HG03095 (cell line): Measurements from ENCODE around the gene MTIF3.
"Not testable (repeated sequence)": the region's sequence is repeated elsewhere in the genome, so short reads cannot be mapped to it uniquely, and the experiment has no call there.

Experiments
- ATAC-seq: cut with Tn5 transposase; IDR thresholded peaks from one replicate; pipeline ENCODE4 v1.9.1; 2021; ENCODE audit warnings: moderate library complexity; ENCODE audit not compliant: unreplicated experiment

The MTIF3 gene

DNA sequence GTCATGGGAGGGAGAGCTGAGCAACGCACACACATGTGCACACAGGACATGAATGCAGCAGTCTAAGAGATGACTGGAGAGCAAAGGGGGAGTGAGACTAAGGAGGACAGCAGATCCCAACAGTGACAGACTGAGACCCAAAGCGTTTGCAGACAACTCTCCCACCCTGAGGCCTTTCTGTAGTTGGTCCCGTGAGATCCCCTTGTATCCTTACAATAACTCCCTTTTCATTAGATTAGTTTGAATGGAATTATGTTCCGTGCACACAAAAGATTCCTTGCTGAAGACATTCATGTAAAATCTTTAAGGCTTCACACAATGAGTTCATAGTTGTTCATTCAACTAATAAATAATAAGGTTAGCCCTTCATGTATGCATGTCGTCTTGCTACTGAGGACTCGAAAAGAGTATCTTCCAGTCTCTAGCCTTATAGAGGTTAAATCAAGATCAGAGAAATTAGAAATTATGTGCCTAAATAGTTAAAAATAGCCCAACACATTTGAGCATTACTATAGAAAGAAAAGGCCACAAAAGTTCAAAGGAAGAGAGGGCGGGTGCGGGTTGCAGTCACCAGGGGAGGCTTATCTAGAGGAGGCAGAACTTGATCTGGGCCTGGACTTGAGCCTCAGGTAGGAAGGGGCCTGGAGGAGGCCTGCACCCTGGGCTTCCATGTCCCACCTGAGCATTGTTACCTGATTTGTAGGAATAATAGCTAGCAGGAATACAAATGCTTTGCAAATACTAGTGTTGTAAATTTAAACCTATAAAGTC lies 29.1 kb downstream of the MTIF3 start:
- ATAC-seq = no peak

GRCh38 chr13:27419328-27419727 lies 31.0 kb downstream of the MTIF3 start:
- no peak for ATAC-seq

DNA sequence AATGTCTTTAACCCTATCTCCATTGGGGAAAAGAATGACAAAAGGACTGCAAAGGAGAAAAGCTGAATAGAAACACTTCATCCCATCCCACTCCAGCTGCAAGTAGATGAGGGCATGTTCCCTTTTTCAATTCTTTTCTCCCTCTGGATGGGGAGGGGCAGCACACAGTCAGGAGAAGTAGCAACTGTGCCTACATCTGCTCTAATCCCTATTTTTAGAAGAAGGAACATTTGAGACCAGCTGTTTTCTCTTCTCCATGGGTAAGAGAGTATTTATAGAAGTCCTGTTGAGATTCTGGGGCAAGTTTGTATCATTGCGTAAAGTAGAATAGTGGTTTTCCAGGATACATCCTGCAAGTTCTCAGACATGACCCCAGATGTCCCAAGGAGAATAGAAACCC lies 35.2 kb downstream of the MTIF3 start:
- ATAC-seq = no peak

GRCh38 chr13:27411341-27411740 lies 39.0 kb downstream of the MTIF3 start:
- ATAC-seq = no peak

GRCh38 chr13:27409013-27409412 lies 41.4 kb downstream of the MTIF3 start:
- no peak for ATAC-seq

- ATAC-seq = no peak
These were observed 42.3 kb downstream of the MTIF3 start for GRCh38 chr13:27408074-27408473.

- ATAC-seq = no peak
These were observed 44.0 kb downstream of the MTIF3 start for GRCh38 chr13:27406178-27406939.

DNA sequence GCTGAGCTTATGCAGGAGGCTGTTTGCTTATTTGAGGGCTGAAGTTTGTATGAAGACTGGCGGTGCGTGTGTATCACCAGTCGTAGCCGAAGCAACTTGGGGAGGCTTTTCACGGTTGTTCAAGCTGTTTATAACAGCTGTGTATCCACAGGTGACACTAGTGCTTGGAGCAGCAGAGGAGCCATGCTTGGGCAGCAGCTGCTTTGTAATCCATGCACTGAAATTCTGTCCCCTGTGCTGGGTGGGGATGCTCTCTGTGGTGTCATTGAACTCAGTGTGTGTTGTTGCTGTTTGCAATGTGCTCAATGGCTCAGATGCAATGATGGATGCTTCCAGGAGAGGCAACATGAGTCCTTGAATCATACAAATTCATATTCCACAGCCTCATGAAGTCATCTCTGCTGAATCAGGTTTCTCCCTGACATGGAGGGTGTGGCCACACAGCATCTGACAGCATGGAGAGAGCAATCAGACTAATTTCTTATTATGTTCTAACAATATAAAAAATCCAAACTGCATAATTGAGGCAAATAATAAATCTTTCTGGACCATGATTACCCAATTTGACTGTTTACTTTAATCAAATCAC lies 44.7 kb downstream of the MTIF3 start:
- ATAC-seq = no peak

DNA sequence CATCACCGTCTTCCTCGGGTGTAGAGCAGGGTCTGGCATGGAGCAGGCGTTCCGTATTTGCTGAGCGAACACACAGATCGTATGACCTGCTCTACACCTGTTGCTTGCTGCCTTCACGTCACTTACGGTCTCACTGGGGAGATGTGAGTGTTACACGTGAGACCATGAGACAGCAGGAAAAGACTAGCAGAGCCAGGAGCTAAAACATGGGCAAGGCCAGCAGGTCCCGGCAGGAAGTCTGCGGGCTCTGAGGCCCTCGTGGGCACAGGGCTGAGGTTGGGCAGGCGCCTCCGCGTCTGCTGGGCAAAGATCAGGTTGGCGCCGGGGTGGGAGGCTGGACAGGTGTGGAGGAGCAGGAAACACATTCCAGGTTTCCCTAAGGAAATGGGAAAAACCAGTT lies 45.7 kb downstream of the MTIF3 start:
- ATAC-seq = no peak

DNA sequence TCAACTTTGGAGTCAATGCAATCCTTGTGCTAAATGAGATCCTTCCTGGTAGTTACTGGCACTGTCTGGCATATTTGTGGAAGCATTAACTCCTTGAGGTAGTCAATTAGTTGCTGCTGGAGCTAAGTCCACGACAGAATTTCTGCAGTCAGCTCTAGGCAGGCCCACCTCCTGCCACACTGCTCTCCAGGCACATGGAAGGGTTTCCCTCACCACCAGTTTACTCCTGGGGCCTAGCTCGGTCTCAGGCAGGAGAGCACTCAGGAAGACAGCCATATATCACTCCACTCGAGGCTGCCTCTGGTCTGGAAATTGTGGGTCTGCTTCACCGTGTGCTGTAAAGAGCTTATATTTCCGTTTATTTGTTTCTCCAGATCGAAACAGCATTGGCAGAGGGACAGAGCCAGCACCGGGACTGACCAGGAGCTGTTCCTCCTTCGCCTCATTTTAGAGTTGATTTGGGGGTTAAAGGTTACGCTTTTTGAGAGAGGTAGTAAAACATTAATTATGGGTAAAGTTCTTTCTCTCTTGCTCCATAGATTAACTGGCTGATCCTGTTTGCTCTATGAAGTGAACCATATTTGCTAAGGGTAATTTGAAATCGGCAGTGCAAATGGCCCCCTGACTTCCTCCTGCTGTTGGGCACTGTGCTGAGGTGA lies 46.5 kb downstream of the MTIF3 start:
- no peak for ATAC-seq

- no peak for ATAC-seq
These were observed 47.1 kb downstream of the MTIF3 start for GRCh38 chr13:27403203-27403678.

DNA sequence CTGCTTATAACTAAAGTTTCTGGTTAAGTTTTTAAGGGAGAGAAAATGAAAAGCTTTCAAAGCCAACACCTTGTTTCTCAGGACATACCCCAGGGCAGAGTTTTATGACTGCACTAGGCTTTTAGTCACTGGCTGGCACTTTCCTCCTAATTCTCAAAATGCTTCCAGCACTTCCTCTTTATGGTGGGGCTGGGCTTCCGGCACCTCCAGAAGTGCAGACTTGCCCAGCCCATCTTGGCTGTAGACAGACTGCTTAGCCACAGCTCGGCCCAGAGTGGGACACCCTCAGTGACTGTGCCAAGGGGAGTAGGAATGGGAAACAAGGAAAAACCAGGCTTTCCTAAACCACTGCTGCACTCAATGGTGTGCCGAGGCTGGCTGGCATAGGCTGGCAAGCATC lies 49.2 kb downstream of the MTIF3 start:
- no peak for ATAC-seq

GRCh38 chr13:27400405-27400804 lies 50.0 kb downstream of the MTIF3 start:
- not testable (repeated sequence) for ATAC-seq

GRCh38 chr13:27398360-27398759 lies 52.0 kb downstream of the MTIF3 start:
- no peak for ATAC-seq

GRCh38 chr13:27396252-27396846 lies 54.0 kb downstream of the MTIF3 start:
- ATAC-seq = no peak

GRCh38 chr13:27395007-27395510 lies 55.3 kb downstream of the MTIF3 start:
- no peak for ATAC-seq

GRCh38 chr13:27393101-27393500 lies 57.3 kb downstream of the MTIF3 start:
- no peak for ATAC-seq

DNA sequence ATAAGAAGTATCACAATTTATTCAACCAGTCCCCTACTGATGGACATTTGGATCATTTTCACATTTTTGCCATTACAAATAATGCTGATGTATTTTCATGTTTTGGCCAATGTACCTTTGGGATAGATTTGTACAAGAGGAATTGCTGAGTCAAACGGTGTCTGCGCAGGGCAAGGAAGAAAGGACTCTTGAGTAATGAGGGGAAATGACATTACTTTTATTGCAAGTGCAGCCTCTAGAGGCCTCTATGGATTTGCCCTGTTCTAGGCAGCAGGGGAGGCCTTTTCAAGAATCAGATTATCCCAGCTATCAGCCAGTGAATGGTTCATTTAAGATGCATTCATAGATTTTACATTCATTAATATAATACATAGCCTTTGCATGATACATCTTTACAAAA lies 58.9 kb downstream of the MTIF3 start:
- ATAC-seq = no peak

GRCh38 chr13:27389891-27390290 lies 60.5 kb downstream of the MTIF3 start:
- ATAC-seq = no peak

DNA sequence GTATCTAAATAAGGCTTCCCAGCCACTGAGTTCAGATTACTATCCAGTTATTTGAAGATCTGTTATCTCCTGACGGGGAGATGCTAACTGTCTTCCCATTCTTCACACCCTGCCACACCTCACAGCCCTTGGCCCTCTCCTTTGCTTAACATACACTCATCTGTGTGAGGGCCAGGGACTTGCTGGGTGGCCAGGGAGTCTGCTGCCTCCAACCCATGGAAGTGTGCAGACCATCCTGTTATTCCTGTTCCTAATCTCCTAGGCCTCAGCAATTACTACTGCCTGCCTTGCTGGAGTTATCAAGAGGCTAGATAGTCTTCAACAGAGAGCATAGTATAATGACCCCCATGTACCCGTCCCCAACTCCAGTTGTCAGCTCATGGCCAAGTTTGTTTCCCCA lies 62.1 kb downstream of the MTIF3 start:
- no peak for ATAC-seq
